Measurements from ENCODE around the gene UROD.
"Not testable (repeated sequence)": the region's sequence is repeated elsewhere in the genome, so short reads cannot be mapped to it uniquely, and the experiment has no call there.

Gene UROD

GRCh38 chr1:45011837-45012638 is at the start of gene UROD:
Gene UROD (plus strand): TSS chr1:45012254. CDS start chr1:45012266, 12 bp downstream.
- peak; percentile 97 for DNase-seq (ENCODE audit: low spot score)

- no peak for DNase-seq (ENCODE audit: low spot score)
These were observed 49.3 kb upstream of the UROD start for GRCh38 chr1:44962729-44963128.

GRCh38 chr1:44964396-44964795 is 47.7 kb upstream of the UROD start:
- DNase-seq (ENCODE audit: low spot score) = no peak

GRCh38 chr1:44970317-44970716 is 41.7 kb upstream of the UROD start:
- DNase-seq (ENCODE audit: low spot score) = no peak

DNA sequence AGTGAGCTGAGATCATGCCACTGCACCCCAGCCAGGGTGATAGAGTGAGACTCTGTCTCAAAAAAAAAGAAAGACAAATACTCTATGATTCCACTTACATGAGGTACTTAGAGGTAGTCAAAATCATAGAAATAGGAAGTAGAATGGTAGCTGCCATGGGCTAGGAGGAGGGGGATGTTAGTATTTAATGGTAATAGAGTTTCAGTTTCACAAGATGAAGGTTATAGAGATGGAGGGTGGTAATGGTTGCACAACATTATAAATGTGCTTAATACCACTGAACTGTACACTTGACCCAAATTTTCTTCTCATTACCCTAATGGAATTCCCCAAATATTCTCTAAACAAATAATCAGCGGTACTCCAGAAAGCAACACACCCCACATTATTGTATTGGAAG is 38.4 kb upstream of the UROD start:
- no peak for DNase-seq (ENCODE audit: low spot score)

DNA sequence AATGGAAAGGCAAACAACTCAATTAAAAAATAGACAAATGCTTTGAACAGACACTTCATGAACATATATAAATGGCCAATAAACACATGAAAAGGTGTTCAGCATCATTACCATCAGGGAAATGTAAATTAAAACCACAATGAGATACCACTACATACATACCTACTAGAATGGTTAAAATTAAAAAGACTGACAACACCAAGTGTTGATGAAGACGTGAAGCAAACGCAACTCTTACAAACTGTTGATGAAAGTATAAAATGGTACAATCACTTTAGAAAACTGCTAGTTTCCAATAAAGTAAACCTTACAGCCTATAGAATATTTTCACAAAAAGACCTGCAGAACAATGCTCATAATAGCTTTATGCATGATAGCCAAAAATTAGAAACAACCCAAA is 35.8 kb upstream of the UROD start:
- DNase-seq (ENCODE audit: low spot score) = no peak

GRCh38 chr1:44977372-44977771 is 34.7 kb upstream of the UROD start:
- not testable (repeated sequence) for DNase-seq (ENCODE audit: low spot score)

- DNase-seq (ENCODE audit: low spot score) = peak; percentile 40
These were observed 26.2 kb upstream of the UROD start for GRCh38 chr1:44985747-44986359.

DNA sequence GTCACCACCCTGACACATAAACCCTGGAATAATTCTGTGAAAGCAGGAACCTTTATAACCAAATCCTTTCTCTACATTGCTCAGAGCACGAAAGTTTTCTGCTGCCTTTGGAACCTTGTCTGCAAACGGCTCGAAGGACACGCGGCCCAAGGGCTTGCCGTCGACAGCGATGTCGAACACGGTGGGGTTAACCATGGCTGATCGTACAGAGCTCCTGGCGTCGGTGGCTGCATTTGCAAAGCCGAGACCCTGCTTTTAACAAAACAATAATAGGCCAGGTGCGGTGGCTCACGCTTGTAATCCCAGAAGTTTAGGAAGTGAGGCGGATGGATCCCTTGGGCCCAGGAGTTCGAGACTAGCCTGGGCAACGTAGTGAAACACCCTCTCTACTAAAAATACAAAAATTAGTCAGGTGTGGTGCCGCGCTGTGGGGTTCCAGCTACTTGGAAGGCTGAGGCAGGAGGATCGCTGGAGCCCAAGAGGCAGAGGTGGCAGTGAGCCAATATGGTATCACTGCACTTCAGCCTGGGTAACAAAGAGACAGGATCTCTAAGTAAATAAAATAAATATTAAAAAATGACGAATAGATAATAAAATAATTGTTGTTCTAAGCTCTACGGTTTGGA is 23.4 kb upstream of the UROD start:
- DNase-seq (ENCODE audit: low spot score) = no peak

DNA sequence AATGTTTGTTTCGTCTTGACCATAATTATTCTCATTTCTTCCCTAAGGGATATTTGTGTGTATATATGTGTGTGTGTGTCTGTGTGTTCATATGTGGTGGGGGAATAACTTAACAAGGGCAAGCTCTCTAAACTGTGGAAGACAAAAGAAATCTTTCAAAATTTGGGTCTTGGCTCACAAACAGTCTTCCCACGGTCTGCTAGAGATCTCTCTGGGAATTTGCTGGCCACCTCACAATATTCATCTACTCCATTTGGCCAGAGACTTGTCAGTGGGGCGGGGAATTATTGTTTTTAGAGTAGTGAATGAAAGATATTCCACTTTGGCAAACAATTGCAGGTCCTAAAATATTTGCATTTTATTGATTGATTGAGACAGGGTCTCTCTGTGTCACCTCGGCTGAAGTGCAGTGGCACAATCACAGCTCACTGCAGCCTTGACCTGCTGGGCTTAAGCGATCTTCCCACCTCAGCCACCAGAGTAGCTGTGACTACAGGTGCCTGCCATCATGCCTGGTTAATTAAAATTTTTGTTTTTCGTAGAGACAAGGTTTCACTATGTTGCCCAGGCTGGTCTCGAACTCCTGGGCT is 17.6 kb upstream of the UROD start:
- no peak for DNase-seq (ENCODE audit: low spot score)

GRCh38 chr1:44995467-44996238 is 16.4 kb upstream of the UROD start:
- DNase-seq (ENCODE audit: low spot score) = no peak

GRCh38 chr1:44999232-44999631 is 12.8 kb upstream of the UROD start:
- no peak for DNase-seq (ENCODE audit: low spot score)

GRCh38 chr1:45001011-45001481 is 11.0 kb upstream of the UROD start:
- no peak for DNase-seq (ENCODE audit: low spot score)

DNA sequence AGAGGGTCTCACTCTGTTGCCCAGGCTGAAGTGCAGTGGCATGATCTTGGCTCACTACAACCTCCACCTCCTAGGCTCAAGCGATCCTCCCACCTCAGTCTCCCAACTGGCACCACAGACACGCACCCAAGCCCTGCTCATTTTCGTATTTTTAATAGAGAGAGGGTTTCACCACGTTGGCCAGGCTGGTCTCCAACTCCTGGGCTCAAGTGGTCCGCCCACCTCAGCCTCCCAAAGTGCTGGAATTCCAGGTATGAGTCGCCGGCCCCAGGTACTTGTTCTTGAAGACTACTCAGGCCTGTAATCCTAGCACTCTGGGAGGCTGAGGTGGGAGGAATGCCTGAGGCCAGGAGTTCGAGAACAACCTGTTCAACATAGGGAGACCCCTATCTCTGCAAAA is 10.5 kb upstream of the UROD start:
- not testable (repeated sequence) for DNase-seq (ENCODE audit: low spot score)

DNA sequence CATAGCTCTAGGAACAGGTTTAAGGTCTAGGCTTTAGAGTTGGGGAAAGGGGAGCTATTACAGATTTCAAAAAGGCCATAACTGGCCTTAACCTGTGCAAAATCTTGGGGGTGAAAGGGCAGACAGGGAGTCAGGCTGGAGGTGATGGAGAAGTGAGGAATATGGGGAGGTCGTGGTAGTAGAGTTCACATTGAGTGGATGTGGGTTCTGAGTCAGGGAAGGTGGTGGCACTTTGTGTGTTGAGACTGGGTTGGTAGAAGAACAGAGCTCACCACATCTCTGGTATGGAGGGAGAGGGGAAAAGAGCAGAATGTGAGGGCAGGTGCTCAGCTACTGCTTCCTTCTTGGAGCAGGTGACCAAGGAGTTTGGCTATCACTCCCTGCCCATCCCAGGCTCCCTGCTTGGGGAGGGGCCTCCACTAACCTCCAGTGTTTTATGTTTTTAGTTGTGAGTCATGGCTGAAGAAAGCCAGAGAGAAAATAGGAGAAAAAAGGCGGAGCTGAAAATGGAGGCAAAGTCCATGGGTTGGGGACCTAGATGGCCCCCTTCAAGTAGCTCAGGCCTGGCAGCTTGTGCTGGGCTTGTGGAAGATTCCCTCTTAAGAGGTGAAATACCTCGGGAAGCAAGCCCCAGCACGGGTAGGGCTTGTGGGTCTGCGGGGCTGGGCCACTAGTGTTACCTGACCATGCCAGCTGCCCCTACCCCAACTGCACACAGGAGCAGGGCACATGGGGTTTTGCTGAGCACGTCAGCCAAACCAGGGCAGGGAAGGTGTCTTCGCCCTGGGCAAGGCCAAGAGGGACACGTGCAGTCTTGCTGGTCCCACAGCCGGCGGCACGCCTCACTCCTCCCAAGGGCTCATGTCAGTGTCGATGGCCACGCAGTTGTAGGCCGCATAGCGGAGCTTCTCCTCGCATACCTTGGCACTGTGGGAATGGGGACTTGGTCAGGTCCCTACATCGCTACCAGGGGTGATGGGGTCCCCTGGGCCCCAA is 9.1 kb upstream of the UROD start:
- no peak for DNase-seq (ENCODE audit: low spot score)

GRCh38 chr1:45003741-45004140 is 8.3 kb upstream of the UROD start:
- no peak for DNase-seq (ENCODE audit: low spot score)

DNA sequence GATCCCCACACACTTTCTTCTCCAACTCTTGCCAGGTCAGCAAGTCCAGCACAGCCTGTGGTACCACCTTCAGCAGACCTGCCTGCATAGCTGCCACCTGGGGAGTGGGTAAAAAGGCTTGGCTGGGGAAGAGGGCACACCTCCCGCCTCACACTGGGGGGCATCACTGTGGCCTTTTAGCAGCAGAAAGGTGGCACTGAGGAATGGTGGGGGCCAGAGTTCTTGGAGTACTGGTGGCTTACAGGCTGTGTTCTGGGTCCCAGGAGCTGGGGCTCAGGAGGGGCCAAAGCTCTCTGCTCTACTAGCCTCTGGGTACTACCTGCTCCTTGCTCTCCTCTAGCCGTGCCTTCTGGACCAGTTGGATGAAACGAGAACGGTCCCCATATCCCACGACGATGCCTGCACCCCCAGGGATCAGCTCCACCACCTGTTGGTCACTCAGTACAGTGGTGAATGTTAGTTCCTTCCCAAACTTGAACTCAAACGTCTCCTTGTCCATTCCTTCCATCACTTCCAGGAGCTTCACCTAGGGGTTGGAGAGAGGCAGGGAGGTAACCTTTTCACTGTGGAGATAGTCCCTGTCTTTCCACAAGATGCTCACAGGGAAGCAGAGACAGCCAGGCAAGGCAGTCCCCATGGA is 7.7 kb upstream of the UROD start:
- no peak for DNase-seq (ENCODE audit: low spot score)

DNA sequence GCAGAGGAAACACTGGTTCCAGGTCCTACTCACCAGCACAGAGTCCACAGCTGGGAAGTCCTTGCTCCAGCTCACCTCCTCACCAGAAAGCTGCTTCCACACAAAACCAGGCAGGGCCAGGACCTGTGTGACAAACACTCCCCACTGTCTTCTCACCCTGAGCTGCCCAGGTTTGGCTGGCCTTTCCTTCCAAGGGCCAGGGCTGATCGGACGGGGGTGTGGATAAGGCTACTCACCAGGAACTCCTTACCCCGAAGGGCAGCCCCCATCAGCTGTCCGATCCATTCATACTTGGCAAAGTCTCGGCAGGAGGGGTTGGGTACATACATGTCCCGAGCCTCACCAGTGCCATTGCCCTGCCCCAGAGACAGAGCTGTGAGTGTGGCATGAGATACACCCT is 6.3 kb upstream of the UROD start:
- DNase-seq (ENCODE audit: low spot score) = no peak

DNA sequence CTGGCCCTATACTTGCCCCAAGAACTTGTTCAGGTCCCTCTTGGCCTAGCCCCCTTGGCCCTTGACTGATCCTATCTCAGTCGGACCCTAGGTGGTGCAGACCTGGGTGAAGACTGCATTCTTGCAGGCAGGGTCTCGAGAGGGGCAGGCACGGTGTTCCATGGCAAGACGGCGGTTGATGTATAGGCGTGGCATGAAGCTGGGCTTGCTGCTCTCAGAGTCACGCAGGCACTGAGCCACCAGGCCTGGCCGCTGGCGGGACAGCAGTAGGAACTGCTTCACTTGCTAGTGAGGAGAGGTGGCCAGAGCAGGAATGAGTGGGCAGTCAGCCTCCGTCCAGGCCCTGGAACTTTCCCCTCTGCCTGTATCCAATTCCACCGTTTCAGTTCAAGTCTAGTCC is 4.7 kb upstream of the UROD start:
- no peak for DNase-seq (ENCODE audit: low spot score)

GRCh38 chr1:45008076-45008475 is 4.0 kb upstream of the UROD start:
- DNase-seq (ENCODE audit: low spot score) = no peak

Measured in hematopoietic multipotent progenitor cell treated with erythropoietin and hydrocortisone succinate and interleukin-3 and kit ligand, for 17 days (in vitro differentiated cells).